Body of pancreas (tissue), 4 donors: Measurements from ENCODE around the gene ODF4.

Experiments
- CTCF ChIP-seq, 7 experiments: fragments of 450-650 bp in 4 of 7; fragments of 200-600 bp in 3 of 7; sonication (generic) in 3 of 7; IDR thresholded peaks; one replicate each; pipeline ENCODE4 v1.5.1; 2016 to 2019; ENCODE audit warnings: antibody characterized with exemption in 7 of 7
- POLR2A ChIP-seq, 3 donors: fragments of 450-650 bp; IDR thresholded peaks; one replicate each; pipeline ENCODE4 v1.6.1; 2016; ENCODE audit warnings: antibody characterized with exemption in 3 of 3, mild to moderate bottlenecking in 2 of 3

DNA sequence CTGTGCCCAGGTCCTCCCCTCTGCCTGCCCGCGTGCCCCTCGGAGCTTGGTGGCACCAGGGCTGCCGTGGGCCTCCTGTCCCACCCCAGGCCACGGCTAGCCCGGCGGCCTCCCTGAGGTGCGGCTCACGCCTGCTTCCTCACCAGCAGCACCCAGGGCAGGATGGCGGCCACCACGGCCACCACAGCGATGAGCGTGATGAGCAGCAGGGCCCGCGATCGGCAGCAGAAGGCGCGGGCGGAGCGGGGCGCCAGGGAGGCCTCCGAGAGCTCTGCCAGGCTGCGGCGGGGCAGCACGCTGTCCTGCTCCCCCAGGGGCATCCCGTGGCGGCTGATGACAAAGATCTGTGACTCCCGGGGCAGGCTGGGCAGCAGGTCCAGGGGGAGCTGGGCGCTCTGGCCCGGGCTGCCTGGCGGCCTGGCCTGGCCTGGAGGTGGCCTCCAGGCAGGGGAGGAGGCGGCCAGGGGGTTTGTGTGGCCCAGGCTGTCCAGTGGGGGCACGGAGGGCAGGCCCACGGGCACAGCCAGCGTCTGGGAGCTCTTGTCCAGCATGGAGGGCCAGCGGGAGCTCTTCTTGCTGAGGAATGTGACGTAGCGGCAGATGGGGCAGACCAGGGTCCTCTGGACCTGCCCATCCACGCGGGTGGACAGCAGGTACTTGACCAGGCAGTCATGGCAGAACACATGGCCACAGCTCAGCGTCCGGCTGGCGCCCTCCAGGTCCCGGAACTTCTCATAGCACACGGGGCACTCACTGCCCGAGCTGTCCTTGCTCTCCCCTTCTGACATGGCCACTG lies 53.2 kb downstream of the ODF4 start:
- TF ChIP-seq CTCF (IDR thresholded peaks at IDR 0.05): no peak
- no peak for TF ChIP-seq POLR2A (IDR thresholded peaks at IDR 0.05)
